Measurements from ENCODE around the gene NCOR1.
"Not testable (repeated sequence)": the region's sequence is repeated elsewhere in the genome, so short reads cannot be mapped to it uniquely, and the experiment has no call there.

NCOR1 gene

DNA sequence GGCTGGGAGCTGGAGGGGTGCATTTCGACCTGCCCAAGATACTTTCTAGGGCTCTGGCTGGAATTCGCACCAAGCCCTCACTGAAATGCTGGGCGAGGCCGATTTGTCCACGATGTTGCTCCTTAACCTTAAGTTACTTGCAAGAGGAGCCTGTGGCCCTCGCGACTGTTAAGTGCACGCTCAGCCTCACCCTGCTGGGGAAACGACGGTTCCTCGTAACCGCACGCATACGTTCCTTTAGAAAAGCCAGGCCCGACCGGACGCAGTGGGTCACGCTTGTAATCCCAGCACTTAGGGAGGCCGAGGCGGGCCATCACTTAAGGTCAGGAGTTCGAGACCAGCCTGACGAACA lies 607 bp upstream of the NCOR1 start:
- peak; percentile 10 to 43 (median 30) for DNase-seq (ENCODE audit: low read depth in 2 of 3, low spot score in 2 of 3)

DNA sequence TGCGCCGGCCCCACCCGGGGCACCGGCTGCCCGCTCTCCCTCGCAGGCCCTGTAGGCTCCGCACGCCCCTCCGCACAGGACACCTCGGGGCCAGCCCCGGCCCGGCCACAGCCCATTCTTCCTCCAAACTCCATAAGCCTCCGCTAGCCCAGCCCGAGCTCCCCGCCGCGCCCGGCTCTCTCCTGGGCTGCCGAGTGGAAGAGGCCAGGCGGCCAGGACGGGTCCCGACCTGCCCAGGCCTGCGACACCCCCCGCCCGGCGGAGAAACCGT lies 397 bp downstream of the NCOR1 start:
- peak in 1 of 3 experiments; percentile 26 for DNase-seq (ENCODE audit: low read depth in 2 of 3, low spot score in 2 of 3)

- DNase-seq (ENCODE audit: low read depth in 2 of 3, low spot score in 2 of 3): no peak
These were observed 938 bp downstream of the NCOR1 start for GRCh38 chr17:16214190-16215001.

GRCh38 chr17:16212793-16213192 lies 2.5 kb downstream of the NCOR1 start:
- no peak for DNase-seq (ENCODE audit: low read depth in 2 of 3, low spot score in 2 of 3)

- no peak for DNase-seq (ENCODE audit: low read depth in 2 of 3, low spot score in 2 of 3)
These were observed 3.7 kb downstream of the NCOR1 start for GRCh38 chr17:16211590-16211989.

DNA sequence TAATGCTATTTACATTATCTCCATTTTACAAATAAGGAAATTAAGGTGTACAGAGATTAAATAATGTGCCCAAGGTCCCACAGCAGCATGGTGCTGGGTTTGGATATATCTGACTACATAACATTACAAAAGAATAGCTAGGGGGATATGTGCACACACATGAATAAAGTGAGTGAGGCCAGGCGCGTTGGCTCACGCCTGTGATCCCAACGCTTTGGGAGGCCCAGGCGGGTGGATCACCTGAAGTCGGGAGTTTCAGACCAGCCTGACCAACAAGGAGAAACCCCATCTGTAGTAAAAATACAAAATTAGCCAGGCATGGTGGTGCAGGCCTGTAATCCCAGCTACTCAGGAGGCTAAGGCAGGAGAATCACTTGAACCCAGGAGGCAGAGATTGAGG lies 10.6 kb downstream of the NCOR1 start:
- DNase-seq (ENCODE audit: low read depth in 2 of 3, low spot score in 2 of 3): not testable (repeated sequence)

GRCh38 chr17:16202554-16203500 lies 12.5 kb downstream of the NCOR1 start:
- not testable (repeated sequence) for DNase-seq (ENCODE audit: low read depth in 2 of 3, low spot score in 2 of 3)

DNA sequence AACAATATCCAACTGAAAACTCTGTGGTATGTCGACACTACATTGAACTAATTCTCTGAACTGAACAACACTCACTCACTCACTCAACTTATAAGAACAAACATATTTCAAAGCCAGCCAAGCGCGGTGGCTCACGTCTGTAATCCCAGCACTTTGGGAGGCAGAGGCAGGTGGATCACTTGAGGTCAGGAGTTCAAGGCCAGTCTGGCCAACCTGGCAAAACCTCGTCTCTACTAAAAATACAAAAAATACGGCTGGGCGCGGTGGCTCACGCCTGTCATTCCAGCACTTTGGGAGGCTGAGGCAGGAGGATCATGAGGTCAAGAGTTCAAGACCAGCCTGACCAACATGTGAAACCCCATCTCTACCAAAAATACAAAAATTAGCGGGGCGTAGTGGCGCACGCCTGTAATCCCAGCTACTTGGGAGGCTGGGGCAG lies 13.6 kb downstream of the NCOR1 start:
- not testable (repeated sequence) for DNase-seq (ENCODE audit: low read depth in 2 of 3, low spot score in 2 of 3)

DNA sequence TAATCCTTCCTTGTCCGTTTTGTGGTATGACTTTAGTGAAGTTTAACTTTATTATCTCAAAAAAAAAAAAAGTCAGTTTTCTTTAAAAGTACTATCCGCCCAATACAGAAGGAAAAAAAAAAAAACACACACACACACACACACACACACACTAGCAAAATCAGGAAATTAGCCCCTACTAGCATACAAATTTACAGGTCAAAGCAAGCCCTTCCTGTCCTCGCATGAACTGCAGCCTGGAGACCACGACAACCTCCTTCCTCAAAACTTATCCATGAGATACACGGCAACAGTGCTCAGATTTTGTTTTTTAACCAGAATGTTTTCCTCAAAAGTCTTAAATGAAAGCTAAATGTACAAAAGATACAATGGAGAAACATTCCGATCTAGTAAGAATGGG lies 16.2 kb downstream of the NCOR1 start:
- no peak for DNase-seq (ENCODE audit: low read depth in 2 of 3, low spot score in 2 of 3)

- no peak for DNase-seq (ENCODE audit: low read depth in 2 of 3, low spot score in 2 of 3)
These were observed 18.1 kb downstream of the NCOR1 start for GRCh38 chr17:16197276-16197675.

- DNase-seq (ENCODE audit: low read depth in 2 of 3, low spot score in 2 of 3): not testable (repeated sequence)
These were observed 21.0 kb downstream of the NCOR1 start for GRCh38 chr17:16194307-16194835.

DNA sequence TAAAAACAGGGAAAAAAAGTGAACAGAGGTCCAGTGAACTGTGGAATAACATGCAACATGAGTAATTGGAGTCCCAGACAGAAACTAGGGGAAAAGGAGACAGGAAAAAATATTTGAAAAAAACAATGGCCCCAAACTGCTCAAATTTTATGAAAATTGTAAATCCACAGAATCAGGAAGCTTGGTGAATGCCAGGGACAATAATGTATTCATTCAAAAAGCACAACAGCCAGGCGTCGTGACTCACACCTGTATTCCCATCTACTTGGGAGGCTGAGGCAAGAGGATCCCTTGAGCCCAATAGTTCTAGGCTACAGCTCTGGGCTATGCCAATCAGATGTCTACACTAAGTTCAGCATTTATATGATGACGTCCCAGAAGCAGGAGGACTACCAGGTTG lies 23.7 kb downstream of the NCOR1 start:
- no peak for DNase-seq (ENCODE audit: low read depth in 2 of 3, low spot score in 2 of 3)

DNA sequence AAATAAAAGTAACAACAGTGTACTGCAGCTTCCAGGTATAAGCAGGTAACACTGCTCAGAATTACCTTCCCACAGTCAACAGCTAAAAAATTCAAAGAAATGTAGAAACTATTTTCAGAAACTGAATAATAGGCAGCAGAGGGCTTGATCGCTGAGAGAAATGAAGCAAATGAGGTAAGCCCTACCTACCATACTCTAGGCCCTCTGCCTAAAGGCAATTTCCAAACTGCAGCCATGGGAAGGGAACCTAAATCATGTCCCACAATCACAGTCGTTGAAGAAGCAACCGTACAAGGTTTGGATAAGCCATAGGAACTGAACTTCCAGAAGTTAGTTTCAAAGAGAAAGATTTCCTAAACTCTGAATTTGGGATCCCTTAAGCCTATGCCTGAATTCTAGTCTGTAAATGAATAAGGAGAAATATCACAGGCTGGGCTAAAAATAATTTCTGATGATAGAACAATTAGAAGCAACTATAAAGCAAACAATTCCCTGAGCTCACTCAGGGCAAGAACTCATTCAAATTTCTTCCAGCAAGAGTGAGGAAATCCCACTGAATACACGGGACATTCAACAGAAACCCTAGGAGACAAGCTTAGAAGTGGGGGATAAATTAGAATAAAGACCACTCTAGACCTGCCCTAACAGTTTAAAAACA lies 24.5 kb downstream of the NCOR1 start:
- no peak for DNase-seq (ENCODE audit: low read depth in 2 of 3, low spot score in 2 of 3)

GRCh38 chr17:16189791-16190348 lies 25.5 kb downstream of the NCOR1 start:
- DNase-seq (ENCODE audit: low read depth in 2 of 3, low spot score in 2 of 3): no peak

DNA sequence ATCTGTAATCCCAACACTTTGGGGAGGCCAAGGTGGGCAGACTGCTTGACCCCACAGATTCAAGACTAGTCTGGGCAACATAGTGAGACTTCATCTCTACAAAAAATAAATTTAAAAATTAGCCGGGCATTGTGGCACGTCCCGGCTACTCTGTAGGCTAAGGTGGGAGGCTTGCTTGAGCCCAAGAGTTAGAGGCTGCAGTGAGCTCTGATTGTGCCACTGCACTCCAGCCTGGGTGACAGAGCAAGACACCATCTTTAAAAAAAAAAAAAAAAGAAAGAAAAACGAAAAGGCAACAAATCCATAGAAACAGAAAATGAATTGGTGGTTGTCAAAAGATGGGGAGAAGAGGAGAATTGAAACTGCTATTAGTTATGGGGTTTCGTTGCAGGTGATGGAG lies 27.7 kb downstream of the NCOR1 start:
- DNase-seq (ENCODE audit: low read depth in 2 of 3, low spot score in 2 of 3): no peak

DNA sequence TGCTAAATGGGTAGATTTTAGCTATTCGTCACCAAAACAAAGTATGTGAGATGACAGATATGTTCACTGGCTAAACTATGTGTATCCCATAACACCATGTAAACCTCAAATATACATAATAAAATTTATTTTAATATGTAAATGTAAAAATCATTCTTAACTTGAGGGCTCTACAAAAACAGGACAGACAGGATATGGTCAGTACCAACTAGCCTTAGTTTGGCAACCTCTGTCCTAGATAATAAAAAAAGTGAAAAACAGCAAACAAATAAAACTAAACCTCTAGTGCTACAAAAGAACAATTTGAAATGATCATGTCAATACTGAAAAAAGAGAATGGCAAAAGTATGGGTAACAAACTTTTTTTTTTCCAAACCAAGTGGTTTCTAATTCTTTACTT lies 33.8 kb downstream of the NCOR1 start:
- DNase-seq (ENCODE audit: low read depth in 2 of 3, low spot score in 2 of 3): no peak

DNA sequence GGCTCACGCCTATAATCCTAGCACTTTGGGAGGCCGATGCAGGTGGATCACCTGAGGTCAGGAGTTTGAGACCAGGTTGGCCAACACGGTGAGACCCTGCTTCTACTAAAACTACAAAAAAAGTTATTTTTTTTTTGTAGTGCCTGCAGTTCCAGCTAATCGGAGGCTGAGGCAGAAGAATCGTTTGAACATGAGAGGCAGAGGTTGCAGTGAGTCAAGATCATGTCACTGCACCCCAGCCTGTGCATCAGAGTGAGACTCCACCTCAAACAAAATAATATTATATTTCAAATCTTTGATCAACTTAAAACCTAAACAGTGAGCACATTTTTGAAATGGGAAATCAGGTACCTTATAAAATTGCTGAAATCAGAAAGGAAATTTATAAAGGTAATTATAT lies 36.5 kb downstream of the NCOR1 start:
- no peak for DNase-seq (ENCODE audit: low read depth in 2 of 3, low spot score in 2 of 3)

DNA sequence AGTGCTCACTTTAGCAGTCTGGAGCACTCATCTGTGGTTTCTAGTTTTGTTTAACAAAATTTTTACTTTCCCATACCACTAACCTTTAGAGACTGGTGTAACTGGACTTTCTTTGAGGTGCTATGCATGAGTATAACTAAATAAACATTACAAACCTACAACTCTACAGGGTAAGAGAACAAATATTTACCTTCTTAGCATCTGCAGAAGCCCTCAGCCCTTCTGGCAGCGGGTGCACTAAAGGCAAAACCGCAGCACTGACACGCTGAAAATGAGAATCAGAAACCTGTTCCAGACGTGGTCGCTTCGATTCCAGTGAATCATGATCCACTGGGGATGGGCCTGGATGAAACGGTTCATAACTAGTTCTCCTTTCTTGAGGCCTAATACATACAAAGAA lies 43.7 kb downstream of the NCOR1 start:
- no peak for DNase-seq (ENCODE audit: low read depth in 2 of 3, low spot score in 2 of 3)

DNA sequence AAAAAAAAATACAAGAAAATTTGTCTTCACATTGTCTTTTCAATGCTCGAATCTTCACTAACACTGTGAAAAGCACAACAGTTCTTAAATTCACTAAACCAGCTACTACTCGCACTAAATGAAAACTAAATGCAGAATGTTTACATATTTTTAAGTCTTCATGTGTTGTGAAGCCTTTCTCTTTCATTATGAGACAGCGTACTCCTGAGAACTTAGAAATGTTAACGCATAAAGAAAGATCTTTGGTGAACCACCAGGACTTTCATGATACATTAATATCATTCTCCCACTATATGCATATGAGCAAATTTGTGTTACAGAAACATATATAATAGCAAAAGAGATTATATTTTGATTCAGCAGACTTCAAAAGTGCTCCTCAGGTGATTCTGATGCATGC lies 48.6 kb downstream of the NCOR1 start:
- DNase-seq (ENCODE audit: low read depth in 2 of 3, low spot score in 2 of 3): not testable (repeated sequence)

GRCh38 chr17:16158714-16159113 lies 56.6 kb downstream of the NCOR1 start:
- no peak for DNase-seq (ENCODE audit: low read depth in 2 of 3, low spot score in 2 of 3)

DNA sequence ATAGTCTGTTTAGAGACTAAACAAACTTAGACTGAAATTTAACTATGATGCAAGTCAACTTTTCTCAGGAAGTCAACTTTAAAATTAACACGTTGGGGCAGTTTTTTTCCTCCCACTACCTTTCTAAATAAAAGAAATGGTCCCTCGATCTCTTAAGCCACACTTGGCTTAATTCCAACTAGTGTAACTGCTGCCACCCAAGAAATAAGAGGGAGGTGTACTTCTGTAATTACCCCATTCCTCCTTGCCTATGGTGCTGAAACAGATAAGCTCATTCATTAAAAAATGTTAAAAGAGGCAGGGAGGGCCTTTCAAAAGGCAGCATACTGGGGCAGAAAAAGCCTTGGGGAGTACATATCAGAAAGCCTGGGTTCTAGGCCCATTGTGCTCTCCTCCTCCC lies 59.8 kb downstream of the NCOR1 start:
- no peak for DNase-seq (ENCODE audit: low read depth in 2 of 3, low spot score in 2 of 3)

All from activated CD8-positive, alpha-beta memory T cell treated with anti-CD3 and anti-CD28 coated beads for 48 hours (primary cell).